Fibroblast of peridontal ligament (primary cell): ENCODE measurements around the gene SNCG.

Experiments
- DNase-seq: peaks from one replicate; pipeline ENCODE4 v3.0.0-alpha.2; 2010; ENCODE audit errors: extremely low read depth

Gene SNCG

GRCh38 chr10:86960863-86961434 is 2.5 kb downstream of the SNCG start:
- DNase-seq, result no peak

- DNase-seq, result no peak
Observed at GRCh38 chr10:86961481-86962091, 3.2 kb downstream of the SNCG start.

- no peak for DNase-seq
Observed at GRCh38 chr10:86962136-86962980, 4.0 kb downstream of the SNCG start.

- no peak for DNase-seq
Observed at GRCh38 chr10:86962981-86963310, 4.5 kb downstream of the SNCG start.

GRCh38 chr10:86963341-86963919 is 5.0 kb downstream of the SNCG start:
- no peak for DNase-seq

- no peak for DNase-seq
Observed at GRCh38 chr10:86964061-86964846, 5.9 kb downstream of the SNCG start.

- DNase-seq, result no peak
Observed at GRCh38 chr10:86964847-86965190, 6.4 kb downstream of the SNCG start.

- no peak for DNase-seq
Observed at GRCh38 chr10:86965986-86966654, 7.7 kb downstream of the SNCG start.

GRCh38 chr10:86967481-86967941 is 9.1 kb downstream of the SNCG start:
- DNase-seq, result no peak

- no peak for DNase-seq
Observed at GRCh38 chr10:86968271-86968993, 10.0 kb downstream of the SNCG start, which contains the start of gene ADIRF. Gene ADIRF (plus strand): TSS chr10:86968482. CDS start chr10:86968545, 63 bp downstream.

GRCh38 chr10:86968994-86969355 is 10.6 kb downstream of the SNCG start:
- DNase-seq, result no peak

- DNase-seq, result peak; percentile 31
Observed at GRCh38 chr10:86969421-86970041, 11.1 kb downstream of the SNCG start.

GRCh38 chr10:86970162-86970981 is 12.0 kb downstream of the SNCG start:
- peak; percentile 58 for DNase-seq

GRCh38 chr10:86970982-86971231 is 12.5 kb downstream of the SNCG start:
- DNase-seq, result no peak

GRCh38 chr10:86971232-86971991 is 13.0 kb downstream of the SNCG start:
- peak; percentile 79 for DNase-seq

GRCh38 chr10:86972613-86973380 is 14.4 kb downstream of the SNCG start:
- DNase-seq, result no peak

- no peak for DNase-seq
Observed at GRCh38 chr10:86974484-86974883, 16.1 kb downstream of the SNCG start.
